Thoracic aorta (tissue), 2 donors: ENCODE measurements around the gene TSEN2. TPM values are rescaled to one million over a fixed set of nuclear protein-coding genes. Genes with fewer than 3 reads are reported as not detected.

Experiments used
- ATAC-seq: fragments of 150-250 bp; one replicate; pipeline ENCODE4 v1.8.0; 2017; ENCODE audit warnings: low read depth; ENCODE audit not compliant: insufficient number of reproducible peaks, low FRiP score
- DNase-seq: peaks from one replicate; pipeline ENCODE4 v3.0.0-alpha.2; 2020; ENCODE audit warnings: low spot score
- H3K27ac ChIP-seq, 2 donors: fragments of 200-600 bp; sonication (generic); 1 replicate in 1 of 2; 2 replicates in 1 of 2; pipeline ENCODE4 v1.5.1; 2016; ENCODE audit warnings: mild to moderate bottlenecking in 2 of 2, moderate library complexity in 2 of 2
- H3K27me3 ChIP-seq: fragments of 200-600 bp; sonication (generic); replicated peaks from 2 replicates; pipeline ENCODE4 v1.6.0; 2016; ENCODE audit warnings: mild to moderate bottlenecking; ENCODE audit not compliant: insufficient read depth
- H3K36me3 ChIP-seq: fragments of 200-600 bp; sonication (generic); one replicate; pipeline ENCODE4 v1.5.1; 2016
- H3K4me1 ChIP-seq, 2 donors: fragments of 200-600 bp; sonication (generic); 1 replicate in 1 of 2; 2 replicates in 1 of 2; pipeline versions ENCODE4 v1.5.1 to v1.6.0; 2016; ENCODE audit warnings: low read depth in 2 of 2, mild to moderate bottlenecking in 1 of 2; ENCODE audit not compliant: control insufficient read depth in 1 of 2
- H3K4me3 ChIP-seq: fragments of 200-600 bp; sonication (generic); 2 replicates; pipeline ENCODE4 v1.5.1; 2016; ENCODE audit warnings: mild to moderate bottlenecking
- H3K9me3 ChIP-seq: fragments of 200-600 bp; sonication (generic); 2 replicates; pipeline ENCODE4 v1.5.1; 2016
- total RNA-seq, 2 donors: library from RNA; depleted of rRNA; stranded (reverse); fragments of >200 nt; gene quantifications; one replicate each; pipeline versions ENCODE4 v1.1.0 to v1.2.3, GENCODE V29; 2016
- TF ChIP-seq, protein P1 (sequence below): fragments of 200-600 bp; sonication (generic); IDR thresholded peaks from one replicate; pipeline ENCODE4 v1.5.1; 2019; ENCODE audit warnings: antibody characterized with exemption

The TSEN2 gene
- total RNA-seq, 2 donors from 2014 or later = 17.8 to 31.5 TPM

DNA sequence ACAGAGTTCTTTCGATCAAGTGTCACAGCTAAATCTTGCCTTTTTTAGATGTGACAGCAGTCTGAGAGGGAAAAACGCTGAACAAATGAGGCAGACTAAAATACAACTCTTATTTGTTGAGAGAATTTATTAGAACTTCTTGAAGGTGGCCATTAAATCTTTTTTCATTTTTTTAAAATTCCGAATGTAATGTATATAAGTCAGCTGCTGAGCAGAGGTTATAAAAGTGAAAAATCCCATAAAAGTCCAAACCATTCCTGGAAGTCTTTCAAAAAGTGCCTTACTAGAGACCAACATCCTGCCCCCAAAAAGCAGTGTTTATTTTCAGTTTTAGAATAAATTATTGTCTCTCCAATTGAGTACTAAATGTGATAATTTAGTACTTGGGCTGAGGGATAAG is 3.1 kb downstream of the TSEN2 start:
- Histone ChIP-seq H3K4me3 (no peak overlapping the region), H3K27me3 (no peaks in the 10 kb centered on the region), H3K9me3 (no peaks in the 10 kb centered on the region), H3K27ac (no peak overlapping the region), H3K36me3 (peaks cover 2% of the 10 kb centered on the region), H3K4me1 (peaks cover 10 to 19% of the 10 kb centered on the region in 2 donors)
- TF ChIP-seq, protein P1, sequence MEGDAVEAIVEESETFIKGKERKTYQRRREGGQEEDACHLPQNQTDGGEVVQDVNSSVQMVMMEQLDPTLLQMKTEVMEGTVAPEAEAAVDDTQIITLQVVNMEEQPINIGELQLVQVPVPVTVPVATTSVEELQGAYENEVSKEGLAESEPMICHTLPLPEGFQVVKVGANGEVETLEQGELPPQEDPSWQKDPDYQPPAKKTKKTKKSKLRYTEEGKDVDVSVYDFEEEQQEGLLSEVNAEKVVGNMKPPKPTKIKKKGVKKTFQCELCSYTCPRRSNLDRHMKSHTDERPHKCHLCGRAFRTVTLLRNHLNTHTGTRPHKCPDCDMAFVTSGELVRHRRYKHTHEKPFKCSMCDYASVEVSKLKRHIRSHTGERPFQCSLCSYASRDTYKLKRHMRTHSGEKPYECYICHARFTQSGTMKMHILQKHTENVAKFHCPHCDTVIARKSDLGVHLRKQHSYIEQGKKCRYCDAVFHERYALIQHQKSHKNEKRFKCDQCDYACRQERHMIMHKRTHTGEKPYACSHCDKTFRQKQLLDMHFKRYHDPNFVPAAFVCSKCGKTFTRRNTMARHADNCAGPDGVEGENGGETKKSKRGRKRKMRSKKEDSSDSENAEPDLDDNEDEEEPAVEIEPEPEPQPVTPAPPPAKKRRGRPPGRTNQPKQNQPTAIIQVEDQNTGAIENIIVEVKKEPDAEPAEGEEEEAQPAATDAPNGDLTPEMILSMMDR = no peak
- DNase-seq = no peak
- no peak for ATAC-seq

DNA sequence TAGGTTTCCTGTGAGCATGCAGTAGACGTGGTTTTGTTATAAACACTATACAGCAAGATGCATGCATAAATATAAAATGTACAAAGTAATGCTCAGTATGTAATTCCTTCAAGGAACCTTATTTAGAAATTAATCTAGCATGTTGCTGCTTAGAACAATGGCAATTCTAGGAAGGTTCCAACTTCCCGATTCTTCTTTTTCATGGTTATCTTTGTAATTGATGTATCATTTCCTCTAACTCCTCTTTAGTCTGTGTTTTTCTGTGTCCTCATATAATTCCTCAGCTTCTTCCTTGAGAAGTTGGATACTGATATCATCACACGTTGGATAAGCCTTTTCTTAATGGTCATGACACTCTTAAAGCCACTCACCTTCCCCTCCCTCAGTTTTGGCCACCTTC is 3.5 kb downstream of the TSEN2 start:
- Histone ChIP-seq H3K4me1 (peaks cover 10 to 19% of the 10 kb centered on the region in 2 donors), H3K27ac (no peak overlapping the region), H3K9me3 (no peaks in the 10 kb centered on the region), H3K4me3 (no peak overlapping the region), H3K36me3 (peaks cover 2% of the 10 kb centered on the region), H3K27me3 (no peaks in the 10 kb centered on the region)
- DNase-seq (no peak), ATAC-seq (no peak)
- TF ChIP-seq, protein P1 = no peak

DNA sequence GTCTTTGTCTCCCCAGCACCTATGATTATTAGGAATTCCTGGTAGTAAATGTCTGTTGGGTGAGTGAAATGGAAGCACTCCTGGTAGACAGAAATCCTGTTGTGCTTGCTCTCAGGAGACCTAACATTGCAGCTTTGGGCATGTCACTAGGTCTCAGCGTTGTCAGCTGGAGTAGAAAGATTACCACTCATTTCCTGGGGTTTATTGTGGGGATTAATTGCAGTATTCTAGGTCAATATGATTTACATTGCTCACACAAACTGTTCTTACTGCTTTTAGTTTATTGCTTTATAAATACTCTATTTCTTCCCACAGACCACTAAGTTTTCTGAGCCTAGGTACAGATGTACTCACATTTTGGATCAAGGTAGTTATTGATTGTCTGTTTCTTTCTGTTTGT is 5.1 kb downstream of the TSEN2 start:
- DNase-seq (no peak), ATAC-seq (no peak)
- no peak overlapping the region for H3K4me3 ChIP-seq
- no peaks in the 10 kb centered on the region for H3K27me3 ChIP-seq
- no peak overlapping the region for H3K27ac ChIP-seq
- H3K36me3 ChIP-seq = peaks cover 2% of the 10 kb centered on the region
- TF ChIP-seq, protein P1 = no peak
- H3K9me3 ChIP-seq = no peaks in the 10 kb centered on the region
- H3K4me1 ChIP-seq = peaks cover 7 to 10% of the 10 kb centered on the region in 2 donors

DNA sequence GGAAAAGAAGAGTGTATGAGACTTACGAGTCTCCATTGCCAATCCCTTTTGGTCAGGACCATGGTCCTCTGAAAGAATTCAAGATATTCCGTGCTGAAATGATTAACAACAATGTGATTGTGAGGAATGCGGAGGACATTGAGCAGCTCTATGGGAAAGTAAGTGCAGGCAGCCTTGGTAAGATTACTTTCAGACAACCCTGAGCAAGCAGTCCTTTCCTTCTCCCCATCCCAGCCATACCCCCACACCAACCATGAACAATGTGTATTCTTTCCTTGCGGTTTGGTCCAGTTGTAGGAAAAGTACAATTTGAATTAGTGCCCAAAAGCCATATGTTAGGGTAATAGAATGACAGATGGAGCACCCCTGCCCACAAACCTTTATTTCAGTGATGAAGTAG is 5.6 kb downstream of the TSEN2 start:
- ATAC-seq (no peak), DNase-seq (no peak)
- no peak overlapping the region for H3K27ac ChIP-seq
- H3K36me3 ChIP-seq = peaks cover 2% of the 10 kb centered on the region
- no peak overlapping the region for H3K4me3 ChIP-seq
- no peaks in the 10 kb centered on the region for H3K27me3 ChIP-seq
- TF ChIP-seq, protein P1 = no peak
- H3K9me3 ChIP-seq = no peaks in the 10 kb centered on the region
- peaks cover 7 to 8% of the 10 kb centered on the region in 2 donors for H3K4me1 ChIP-seq

DNA sequence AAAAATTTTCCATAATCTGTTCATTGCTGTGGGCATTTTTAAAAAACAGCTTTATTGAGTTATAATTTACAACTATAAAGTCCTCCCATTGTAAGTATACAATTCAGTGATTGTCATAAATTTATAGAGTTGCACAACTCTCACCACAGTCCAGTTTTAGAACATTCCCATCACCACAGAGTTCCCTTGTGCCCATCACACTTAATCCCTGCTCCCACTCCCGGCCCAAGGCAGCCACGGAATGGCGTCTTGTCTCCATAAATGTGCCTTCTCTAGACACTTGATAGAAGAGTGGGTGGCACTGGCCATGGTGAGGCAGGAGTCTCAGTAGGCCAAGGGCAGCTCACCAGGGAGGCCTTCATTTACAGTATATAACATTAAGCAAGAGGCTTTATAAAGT is 6.3 kb downstream of the TSEN2 start:
- Histone ChIP-seq H3K4me3 (no peak overlapping the region), H3K36me3 (peaks cover 7% of the 10 kb centered on the region), H3K27ac (no peak overlapping the region), H3K27me3 (no peaks in the 10 kb centered on the region), H3K9me3 (no peaks in the 10 kb centered on the region), H3K4me1 (peaks cover under 1 to 1% of the 10 kb centered on the region in 2 donors)
- ATAC-seq = no peak
- no peak for DNase-seq
- TF ChIP-seq, protein P1 = no peak
